Measurements from ENCODE around the gene YJEFN3. TPM values are rescaled to one million over a fixed set of nuclear protein-coding genes. Genes with fewer than 3 reads are reported as not detected.

Gene YJEFN3
- total and polyA plus RNA-seq, 4 donors, result 0.77 to 4.7 (median 3.8) TPM

DNA sequence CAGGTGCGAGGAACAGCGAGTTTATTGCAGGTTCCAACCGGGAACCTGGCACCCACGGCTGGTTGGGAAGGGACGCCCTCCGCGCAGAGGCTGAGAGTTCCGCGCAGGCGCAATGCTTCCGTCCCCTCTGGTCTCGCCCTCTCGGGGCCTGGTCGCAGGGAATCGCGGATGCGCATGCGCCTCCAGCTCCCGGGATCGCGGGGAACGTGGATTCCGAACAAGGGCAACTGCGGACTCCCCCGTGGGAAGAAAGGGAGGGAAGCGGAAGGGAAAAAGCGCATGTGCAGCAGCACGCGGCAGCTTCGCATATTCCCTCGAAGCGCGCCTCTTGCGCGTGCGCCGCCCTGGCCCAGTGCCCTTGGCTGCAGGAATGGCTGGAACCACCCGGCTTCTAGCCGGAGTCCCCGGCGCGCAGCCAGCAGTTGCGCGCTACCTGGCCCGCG is 14.5 kb upstream of the YJEFN3 start:
- Histone ChIP-seq H3K4me3 (no peak overlapping the region), H3K9ac (ENCODE audit: insufficient read depth in 1 of 2, low read length in 2 of 2) (no peak overlapping the region), H3K36me3 (ENCODE audit: control insufficient read depth in 4 of 4, insufficient read depth in 4 of 4, low read length in 4 of 4) (peaks cover 0 to 2% (median 1%) of the 10 kb centered on the region in 4 donors), H3K27ac (ENCODE audit: low read depth in 1 of 2, low read length in 1 of 2) (no peak overlapping the region), H3K27me3 (ENCODE audit: control insufficient read depth in 3 of 3, insufficient read depth in 3 of 3, low read length in 2 of 3) (no peaks in the 10 kb centered on the region), H3K4me1 (ENCODE audit: control insufficient read depth in 5 of 5, insufficient read depth in 5 of 5, low read length in 5 of 5) (peaks cover 0 to 9% (median 6%) of the 10 kb centered on the region in 5 donors), H3K9me3 (ENCODE audit: control insufficient read depth in 4 of 4, insufficient read depth in 3 of 4, low read length in 3 of 4) (peaks cover 0 to 2% (median 0%) of the 10 kb centered on the region in 4 donors)
- 21 to 30% methylated on average over 45 to 46 of the region's 46 CpGs for WGBS, 2 donors
- TF ChIP-seq, protein P1, sequence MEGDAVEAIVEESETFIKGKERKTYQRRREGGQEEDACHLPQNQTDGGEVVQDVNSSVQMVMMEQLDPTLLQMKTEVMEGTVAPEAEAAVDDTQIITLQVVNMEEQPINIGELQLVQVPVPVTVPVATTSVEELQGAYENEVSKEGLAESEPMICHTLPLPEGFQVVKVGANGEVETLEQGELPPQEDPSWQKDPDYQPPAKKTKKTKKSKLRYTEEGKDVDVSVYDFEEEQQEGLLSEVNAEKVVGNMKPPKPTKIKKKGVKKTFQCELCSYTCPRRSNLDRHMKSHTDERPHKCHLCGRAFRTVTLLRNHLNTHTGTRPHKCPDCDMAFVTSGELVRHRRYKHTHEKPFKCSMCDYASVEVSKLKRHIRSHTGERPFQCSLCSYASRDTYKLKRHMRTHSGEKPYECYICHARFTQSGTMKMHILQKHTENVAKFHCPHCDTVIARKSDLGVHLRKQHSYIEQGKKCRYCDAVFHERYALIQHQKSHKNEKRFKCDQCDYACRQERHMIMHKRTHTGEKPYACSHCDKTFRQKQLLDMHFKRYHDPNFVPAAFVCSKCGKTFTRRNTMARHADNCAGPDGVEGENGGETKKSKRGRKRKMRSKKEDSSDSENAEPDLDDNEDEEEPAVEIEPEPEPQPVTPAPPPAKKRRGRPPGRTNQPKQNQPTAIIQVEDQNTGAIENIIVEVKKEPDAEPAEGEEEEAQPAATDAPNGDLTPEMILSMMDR (IDR thresholded peaks at IDR 0.05; ENCODE audit: control extremely low read depth, extremely low read depth), result no peak
- no peak for ATAC-seq (ENCODE audit: insufficient read depth, low FRiP score)
- DNase-seq, result peak; percentile 83 to 88 (median 84)

DNA sequence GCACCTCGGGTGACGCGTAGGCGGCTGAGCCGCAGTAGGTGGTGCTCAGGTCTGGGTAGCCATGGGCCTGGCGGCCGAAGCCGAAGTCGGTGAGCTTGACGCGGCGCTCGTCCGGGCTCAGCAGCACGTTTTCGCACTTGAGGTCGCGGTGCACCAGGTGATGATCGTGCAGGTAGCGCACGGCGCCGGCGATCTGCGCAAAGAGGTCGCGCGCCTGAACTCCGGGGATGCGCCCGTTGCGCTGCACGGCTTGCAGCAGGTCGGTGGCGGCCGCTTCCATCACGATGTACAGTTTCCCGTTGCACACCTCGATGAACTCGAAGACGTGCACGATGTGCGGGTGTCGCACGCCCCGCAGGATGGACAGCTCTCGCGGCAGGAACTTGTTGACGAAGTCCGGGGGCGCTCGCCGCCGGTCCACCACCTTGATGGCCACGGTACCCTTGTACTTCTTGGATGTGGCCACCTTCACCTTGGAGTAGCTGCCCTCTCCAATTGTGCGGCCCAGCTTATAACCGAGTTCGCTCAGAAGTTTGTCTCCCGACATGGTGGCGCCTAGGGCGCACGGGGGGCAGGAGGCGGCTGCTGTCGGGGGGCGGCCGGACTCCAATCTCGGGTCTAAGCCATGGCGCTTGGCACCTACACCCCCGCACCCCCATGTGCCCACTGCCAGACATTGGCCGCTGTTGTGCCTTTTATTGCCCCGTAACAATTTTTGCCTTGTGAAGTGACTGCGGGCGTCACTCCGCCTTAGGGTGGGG is 13.7 kb upstream of the YJEFN3 start, which contains the start of gene TSSK6:
TSS of gene TSSK6 (minus strand) at position 668 of the 761 bp plus-strand sequence. CDS start at position 547, 121 bp downstream.
- H3K4me3 ChIP-seq, result peak within 1 kb of the TSS; percentile 81
- H3K27ac ChIP-seq (ENCODE audit: low read depth in 1 of 2, low read length in 1 of 2), result peak within 1 kb of the TSS; percentile 84 to 87
- 85 to 90% methylated on average over 74 of the region's 74 CpGs for WGBS, 2 donors
- no peaks in the 10 kb centered on the region for H3K27me3 ChIP-seq (ENCODE audit: control insufficient read depth in 3 of 3, insufficient read depth in 3 of 3, low read length in 2 of 3)
- peaks cover 0 to 2% (median 0%) of the 10 kb centered on the region in 4 donors for H3K9me3 ChIP-seq (ENCODE audit: control insufficient read depth in 4 of 4, insufficient read depth in 3 of 4, low read length in 3 of 4)
- peak within 1 kb of the TSS; percentile 19 to 88 for H3K9ac ChIP-seq (ENCODE audit: insufficient read depth in 1 of 2, low read length in 2 of 2)
- TF ChIP-seq, protein P1 (IDR thresholded peaks at IDR 0.05; ENCODE audit: control extremely low read depth, extremely low read depth), result no peak
- peaks cover 0 to 8% (median 3%) of the 10 kb centered on the region in 4 donors for H3K36me3 ChIP-seq (ENCODE audit: control insufficient read depth in 4 of 4, insufficient read depth in 4 of 4, low read length in 4 of 4)
- ATAC-seq (ENCODE audit: insufficient read depth, low FRiP score), result no peak
- no peak for DNase-seq
- H3K4me1 ChIP-seq (ENCODE audit: control insufficient read depth in 5 of 5, insufficient read depth in 5 of 5, low read length in 5 of 5), result peaks cover 0 to 9% (median 6%) of the 10 kb centered on the region in 5 donors

DNA sequence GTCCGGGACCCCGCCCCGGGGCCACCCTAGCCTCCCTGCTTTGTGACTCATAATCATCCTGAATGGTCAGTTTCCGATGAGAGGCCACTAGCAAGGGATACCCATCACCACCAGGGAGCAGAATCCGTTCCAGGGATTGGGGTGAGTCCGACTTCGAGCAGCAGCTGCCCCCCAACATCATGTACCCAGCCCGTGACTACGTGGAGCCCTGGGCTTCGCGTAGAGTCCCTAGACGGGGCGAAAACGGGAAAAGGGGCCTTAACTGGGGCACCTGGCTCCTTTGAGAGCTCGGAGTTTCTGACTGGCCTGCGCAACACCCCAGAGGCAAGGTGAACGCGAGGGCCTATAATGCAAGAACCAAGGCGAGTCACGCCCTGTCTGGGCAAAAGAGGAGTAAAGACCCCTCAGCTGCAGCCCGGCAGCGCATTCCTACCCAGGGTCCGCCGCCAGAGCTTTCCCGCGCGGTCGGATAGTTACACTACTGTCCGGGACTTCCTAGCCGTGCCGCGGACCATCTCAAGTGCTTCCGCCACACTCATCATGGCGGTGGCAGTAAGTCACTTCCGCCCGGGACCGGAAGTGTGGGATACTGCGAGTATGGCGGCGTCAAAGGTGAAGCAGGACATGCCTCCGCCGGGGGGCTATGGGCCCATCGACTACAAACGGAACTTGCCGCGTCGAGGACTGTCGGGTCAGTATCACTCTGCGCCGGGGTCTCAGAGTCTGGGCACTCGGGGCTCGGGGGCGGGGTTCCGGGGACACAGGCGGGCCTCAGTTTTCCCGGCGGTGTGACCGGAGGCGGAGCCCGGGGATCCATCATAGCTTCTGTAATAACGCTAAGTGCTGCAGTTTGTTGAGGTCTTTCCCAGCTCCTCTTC is 12.8 kb upstream of the YJEFN3 start, which contains the start of gene NDUFA13:
TSS of gene NDUFA13 (plus strand) at position 584 of the 878 bp plus-strand sequence. CDS start at position 598, 14 bp downstream.
- DNase-seq, result peak; percentile 96 to 97 (median 96)
- peak; percentile 91 for ATAC-seq (ENCODE audit: insufficient read depth, low FRiP score)
- H3K27me3 ChIP-seq (ENCODE audit: control insufficient read depth in 3 of 3, insufficient read depth in 3 of 3, low read length in 2 of 3), result no peaks in the 10 kb centered on the region

More for the DNA sequence above, 12.8 kb upstream of the YJEFN3 start, which contains the start of gene NDUFA13:
- Histone ChIP-seq H3K27ac (ENCODE audit: low read depth in 1 of 2, low read length in 1 of 2) (peak within 1 kb of the TSS; percentile 84 to 87), H3K9ac (ENCODE audit: insufficient read depth in 1 of 2, low read length in 2 of 2) (peak within 1 kb of the TSS; percentile 19 to 88), H3K4me1 (ENCODE audit: control insufficient read depth in 5 of 5, insufficient read depth in 5 of 5, low read length in 5 of 5) (peaks cover 0 to 9% (median 6%) of the 10 kb centered on the region in 5 donors), H3K4me3 (peak within 1 kb of the TSS; percentile 81), H3K36me3 (ENCODE audit: control insufficient read depth in 4 of 4, insufficient read depth in 4 of 4, low read length in 4 of 4) (peaks cover 0 to 10% (median 3%) of the 10 kb centered on the region in 4 donors), H3K9me3 (ENCODE audit: control insufficient read depth in 4 of 4, insufficient read depth in 3 of 4, low read length in 3 of 4) (peaks cover 0 to 2% (median 0%) of the 10 kb centered on the region in 4 donors)
- WGBS, 2 donors, result 6 to 7% methylated on average over 61 of the region's 61 CpGs
- TF ChIP-seq, protein P1 (IDR thresholded peaks at IDR 0.05; ENCODE audit: control extremely low read depth, extremely low read depth), result no peak
